AG08396 (cell line): ENCODE results near the gene CORIN.

Source experiments
- DNase-seq: peaks from one replicate; pipeline ENCODE4 v3.0.0; 2012; ENCODE audit warnings: low spot score, mixed read lengths

CORIN gene

DNA sequence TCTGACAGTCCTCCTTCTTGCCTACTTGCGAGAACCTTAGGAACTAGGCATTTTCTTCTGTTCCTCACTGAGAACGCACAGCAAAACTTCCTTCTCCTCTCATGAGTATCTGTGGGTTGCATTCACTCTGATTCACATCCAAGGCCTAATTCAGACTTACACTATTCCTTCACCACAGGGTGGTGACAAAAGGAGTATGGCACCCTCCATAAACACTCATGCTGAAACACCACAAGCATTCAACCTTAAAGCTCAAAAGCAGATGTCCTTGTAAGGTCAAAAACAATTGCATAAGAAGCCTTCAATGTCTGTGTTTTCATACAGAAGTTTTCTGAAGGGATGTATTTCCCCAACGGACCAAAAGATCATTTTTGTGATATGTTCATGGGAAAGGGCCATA is 147.3 kb downstream of the CORIN start:
- no peak for DNase-seq

DNA sequence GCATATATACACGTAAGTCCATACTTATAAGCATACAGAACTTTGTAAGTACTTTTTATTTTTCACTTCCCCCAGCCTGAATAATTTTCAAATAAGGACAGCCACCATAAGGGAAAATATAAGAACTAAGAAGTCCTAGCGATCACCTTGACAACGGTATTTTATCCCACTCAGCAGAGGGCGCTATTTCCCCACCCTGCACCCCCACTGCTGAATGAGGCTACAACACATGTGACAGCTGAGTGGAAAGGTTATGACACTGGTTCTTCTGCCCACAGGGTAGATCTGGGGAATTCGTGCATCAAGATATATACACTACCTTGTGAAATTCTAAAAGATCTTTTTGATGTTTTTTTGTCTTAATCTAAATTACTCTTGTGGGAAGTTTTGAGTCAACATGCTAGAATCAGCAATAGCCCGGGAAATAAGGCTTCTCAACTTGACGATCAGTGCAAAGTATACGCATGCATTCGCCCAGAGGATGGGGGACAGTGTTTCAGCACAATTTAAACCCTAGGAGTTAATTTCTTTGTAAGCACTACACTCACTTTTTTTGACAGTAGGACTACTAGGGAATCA is 151.5 kb downstream of the CORIN start:
- DNase-seq = peak; percentile 29

DNA sequence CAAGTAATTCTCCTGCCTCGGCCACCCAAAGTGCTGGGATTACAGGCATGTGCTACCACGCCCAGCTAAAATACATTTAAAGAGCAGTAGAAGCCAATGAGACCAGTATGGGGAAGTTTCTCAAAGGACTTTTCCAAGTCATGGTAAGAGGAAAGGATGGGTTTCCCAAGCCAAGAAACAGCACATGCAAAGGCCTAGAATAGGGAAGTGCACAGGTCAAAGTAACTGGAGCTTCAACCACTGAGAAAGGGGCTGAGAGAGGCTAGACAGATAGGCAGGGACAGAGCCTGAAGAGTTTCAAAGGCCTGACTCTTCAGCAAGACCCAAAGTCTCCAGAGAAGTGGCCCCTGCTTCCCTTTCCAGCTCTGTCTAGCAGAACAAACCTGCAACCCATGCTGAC is 162.1 kb downstream of the CORIN start:
- DNase-seq = no peak

DNA sequence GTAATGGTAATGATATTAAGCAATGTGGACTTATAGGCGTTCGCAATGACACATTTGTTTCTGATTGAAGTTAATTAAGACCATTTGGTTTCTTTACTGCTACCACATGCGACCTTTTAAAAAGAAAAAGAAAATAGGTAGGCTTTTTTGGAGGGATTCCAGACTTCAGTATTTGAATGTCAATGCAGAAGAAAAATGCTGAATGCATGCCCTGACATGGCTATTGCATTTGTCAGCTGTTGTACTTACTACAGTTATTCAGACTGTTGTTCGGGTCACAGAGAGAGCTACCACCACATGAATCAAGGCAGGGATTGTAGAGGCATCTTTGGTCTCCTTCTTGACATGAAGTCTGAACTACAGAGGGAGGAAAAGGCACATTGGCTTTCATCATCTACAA is 163.7 kb downstream of the CORIN start:
- no peak for DNase-seq

DNA sequence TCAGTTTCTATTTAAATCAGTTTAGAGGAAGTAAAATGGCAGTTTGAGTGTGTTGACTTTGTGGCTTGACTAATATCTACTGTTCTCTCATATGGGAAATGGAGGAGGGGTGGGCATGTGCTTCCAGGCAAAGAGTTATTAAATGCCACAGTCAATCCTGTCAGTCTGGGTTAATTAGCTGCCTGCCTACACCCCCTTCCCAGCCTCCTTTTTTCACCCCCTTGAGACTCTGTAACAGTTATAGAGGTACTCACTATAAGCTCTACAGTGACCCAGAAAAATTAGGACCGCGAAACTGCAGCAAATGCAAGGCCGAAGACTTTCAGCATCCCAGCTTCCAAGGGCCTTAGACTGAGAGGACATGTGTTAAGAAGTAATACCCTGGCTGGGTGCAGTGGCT is 165.2 kb downstream of the CORIN start:
- DNase-seq = no peak

DNA sequence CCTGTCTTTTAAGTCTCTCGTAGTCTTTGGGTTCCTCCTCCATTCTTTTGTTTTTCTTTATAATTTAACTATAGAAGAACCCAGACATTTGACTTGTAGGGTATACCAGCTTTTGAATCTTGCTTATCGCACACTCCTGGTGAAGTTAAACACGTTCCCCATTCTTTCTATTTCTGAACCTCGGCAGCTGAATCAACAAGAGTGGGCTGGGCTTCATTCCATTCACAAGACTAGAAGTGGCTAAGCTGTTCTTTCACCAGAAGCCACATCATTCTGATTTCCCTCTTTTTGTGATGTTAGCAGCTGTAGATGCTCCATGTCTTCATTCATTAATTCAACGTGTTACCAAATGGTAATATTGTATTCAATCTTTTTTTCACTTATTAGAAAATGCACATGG is 167.9 kb downstream of the CORIN start:
- DNase-seq = no peak

DNA sequence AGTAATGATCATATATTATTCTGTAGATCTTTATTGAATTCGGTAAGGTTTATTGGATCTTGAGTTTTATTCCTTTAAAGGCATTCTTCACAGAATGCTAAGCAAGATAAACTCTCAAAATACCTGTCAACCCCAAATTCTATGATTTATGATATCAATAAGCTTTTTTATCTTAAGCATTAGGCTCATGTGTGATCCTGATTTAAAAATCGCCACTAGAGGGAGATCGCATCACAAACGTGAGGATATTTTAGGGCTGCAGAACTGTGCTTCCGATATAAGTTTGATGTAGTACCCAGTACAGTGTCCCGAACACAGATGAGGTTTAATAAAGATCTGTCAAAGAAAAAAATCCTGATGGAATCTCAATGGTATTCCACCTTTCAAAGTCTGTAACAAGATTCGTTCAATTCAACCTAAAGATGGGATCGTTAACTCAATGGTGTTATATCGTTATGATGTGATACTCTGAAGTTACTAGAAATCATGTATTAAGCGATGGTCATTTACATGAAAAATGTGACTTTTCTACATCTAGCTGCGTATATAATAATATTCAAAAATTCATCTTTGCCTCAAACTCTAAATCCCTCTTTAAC is 169.0 kb downstream of the CORIN start:
- DNase-seq = peak; percentile 39

DNA sequence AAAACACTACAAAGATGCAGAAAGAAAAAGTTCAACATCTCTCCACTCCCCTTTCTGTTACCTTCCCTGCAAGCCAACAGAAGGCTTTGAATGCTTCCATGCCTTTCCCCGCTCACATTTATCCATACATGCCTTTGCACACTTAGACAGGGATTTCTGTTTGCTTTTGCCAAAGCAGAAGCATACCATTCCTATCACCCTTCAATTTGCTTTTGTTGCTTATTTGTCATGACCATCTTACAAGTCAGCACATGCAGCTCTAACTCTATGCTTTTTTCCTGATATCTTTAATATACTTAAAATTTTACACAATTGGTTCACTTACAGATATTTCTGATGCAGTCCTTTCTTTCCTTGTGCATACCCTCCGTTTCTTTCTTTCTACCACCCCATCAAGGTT is 169.6 kb downstream of the CORIN start:
- no peak for DNase-seq

DNA sequence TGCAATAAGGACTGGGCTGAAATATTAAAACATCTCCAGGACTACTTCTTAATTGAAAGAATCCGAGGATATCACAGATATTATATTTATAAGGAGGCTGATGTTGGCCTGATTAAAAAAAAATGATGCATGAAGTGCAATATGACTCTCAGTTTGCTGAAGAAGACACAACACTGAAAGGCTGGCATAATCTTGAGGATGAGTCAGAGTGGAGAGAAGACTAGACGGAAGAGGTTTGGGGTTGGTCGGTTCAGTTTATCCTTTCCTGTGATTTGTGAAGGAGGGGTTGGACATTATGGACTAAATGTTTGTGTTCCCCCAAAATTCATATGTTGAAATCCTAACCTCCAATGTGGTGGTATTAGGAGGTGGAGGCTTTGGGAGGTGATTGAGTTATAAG is 170.3 kb downstream of the CORIN start:
- DNase-seq = no peak

DNA sequence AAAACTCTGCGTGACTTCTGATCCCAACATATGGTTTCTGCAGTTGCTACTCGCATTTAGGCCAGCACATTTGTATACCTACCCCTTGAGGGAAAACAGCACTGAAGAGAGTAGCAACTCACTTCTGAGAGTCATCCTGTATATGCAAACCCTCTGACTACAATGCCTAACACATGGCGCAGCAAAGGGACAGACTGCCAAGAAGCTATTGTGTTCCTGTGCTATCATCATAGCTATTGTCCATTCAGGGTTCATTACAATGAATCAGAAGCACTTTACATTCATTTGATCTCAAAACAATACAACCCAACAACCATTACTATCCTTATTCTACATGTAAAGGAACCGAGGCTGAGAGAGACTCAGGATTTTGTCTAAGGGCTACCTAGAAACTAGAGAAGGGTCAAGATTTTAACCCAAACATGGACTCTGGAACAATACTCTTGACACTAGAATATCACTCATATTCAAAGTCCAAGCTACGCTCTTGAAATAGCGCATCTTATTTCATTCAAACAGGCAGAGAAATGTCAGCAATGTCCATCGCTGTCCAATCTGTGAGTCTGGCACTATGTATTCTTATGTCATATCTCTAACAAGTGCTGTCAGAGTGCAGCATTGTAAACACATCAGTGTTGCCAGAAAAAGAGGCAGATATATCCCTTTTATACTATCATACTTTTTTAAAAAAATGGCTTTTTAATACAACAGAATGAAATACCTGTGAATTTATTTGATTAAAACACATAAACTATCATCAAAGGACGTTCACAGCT is 173.6 kb downstream of the CORIN start:
- DNase-seq = no peak

DNA sequence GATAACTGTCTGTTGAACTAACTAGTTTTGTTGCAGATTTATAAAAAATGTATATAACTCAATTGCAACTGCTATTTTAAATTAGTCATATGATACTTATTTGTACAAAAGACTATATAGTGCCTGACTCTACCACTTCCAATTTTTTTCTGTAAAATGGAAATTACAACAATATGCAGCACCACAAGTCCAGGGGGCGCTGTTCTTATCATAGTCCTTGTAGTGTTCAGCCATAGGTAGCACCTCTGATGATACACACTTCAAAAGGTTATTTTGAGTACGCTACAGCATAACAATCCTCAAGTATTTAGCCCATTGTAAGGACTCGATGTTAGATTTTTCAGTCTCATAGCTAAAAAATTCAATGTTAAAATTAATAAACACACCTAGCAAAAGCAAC is 174.9 kb downstream of the CORIN start:
- DNase-seq = no peak

DNA sequence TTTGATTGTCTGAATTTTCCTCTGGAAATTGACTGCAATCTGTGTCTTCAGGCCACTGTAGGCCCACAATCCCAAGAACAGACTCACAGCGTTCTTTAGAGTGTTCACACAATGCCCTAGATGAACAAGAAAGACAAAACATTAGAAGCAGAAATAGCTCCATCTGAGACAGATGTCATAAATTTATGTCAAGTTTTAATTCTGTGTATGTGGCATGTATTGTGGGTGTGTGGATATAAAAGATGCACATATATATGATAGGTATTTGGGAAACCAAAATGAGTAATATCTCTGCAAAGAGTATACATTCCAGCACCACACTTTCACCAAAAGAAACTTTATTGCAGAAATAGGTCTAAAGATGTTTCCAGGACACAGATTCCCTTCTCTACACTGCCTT is 176.1 kb downstream of the CORIN start:
- no peak for DNase-seq

DNA sequence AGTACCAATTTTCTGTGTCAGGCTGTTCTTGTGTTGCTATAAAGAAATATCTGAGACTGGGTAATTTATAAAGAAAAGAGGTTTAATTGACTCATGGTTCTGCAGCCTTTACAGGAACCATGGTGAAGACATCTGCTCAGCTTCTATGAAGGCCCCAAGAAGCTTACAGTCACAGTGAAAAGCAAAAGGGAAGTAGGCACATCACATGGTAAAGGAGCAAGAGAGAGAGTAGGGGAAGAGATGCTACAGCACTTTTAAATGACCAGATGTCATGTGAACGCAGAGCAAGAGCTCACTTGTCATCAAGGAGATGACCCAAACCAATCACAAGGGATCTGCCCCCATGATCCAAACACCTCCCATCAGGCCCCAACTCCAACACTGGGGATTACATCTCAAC is 178.5 kb downstream of the CORIN start:
- DNase-seq = no peak

DNA sequence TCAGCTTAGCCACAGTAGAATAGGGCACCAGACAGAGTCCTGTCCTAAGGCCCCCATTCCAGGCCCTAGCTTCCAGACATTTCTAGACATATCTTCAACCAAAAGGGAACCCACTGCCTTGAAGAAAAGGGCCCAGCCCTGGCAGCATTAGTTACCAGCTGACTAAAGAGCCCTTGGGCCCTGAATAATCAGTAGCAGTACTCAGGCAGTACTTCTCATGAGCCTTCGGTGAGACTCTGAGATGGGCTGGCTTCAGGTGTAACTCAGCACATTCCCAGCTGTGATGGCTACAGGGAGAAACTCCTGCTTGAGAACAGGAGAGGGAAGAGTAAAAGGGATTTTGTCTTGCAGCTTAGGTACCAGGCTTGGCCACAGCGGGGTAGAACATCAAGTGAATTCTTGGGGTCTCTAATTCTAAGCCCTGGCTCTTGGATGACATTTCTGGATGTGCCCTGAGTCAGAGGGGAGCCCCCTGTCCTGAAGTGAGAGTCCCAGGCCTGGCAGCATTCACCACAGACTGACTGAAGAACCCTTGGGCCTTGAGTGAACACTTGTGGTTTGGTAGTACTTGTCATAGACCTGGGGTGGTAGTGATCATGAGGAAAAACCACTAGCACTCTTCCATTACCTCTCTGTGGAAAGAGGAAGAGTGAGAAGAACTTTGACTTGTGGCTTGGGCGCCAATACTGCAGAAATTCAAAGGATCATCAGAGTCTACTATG is 182.7 kb downstream of the CORIN start:
- DNase-seq = no peak

DNA sequence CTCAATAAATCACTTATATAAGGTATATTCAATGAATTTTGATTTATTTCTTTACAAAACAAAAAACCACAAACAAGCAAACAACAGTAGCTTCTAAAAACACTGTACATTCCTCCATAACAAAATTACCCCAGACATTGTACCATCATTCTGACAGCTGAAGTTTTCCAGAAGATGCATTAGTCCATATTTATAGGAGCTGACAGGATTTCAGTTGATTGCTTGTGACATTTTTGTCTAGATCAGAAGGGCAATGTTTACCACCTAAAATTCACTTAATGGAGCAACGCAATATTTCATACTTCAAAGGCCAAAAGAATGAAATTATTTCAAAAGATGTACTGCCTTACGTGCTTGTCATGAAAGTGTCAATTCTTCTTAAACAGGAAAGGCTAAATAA is 185.8 kb downstream of the CORIN start:
- DNase-seq = no peak

DNA sequence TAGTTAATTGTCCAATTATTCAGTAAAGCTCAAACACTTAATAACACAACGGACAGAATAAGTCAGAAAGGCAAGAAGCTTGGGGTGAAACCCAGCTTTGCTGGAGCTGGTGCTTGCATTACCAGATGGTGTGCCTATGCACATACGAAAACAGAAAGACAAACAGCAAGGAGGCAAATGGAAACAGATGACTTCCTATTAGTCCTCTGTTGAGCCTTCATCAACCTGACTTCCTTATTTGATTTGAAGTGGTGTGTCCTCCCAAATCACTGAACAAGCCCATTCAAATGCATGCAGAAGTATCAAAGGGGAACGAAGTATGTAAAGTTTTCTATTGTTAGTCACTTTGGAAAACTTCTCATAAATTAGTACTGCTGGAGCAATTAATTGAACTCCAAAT is 186.6 kb downstream of the CORIN start:
- DNase-seq = no peak

DNA sequence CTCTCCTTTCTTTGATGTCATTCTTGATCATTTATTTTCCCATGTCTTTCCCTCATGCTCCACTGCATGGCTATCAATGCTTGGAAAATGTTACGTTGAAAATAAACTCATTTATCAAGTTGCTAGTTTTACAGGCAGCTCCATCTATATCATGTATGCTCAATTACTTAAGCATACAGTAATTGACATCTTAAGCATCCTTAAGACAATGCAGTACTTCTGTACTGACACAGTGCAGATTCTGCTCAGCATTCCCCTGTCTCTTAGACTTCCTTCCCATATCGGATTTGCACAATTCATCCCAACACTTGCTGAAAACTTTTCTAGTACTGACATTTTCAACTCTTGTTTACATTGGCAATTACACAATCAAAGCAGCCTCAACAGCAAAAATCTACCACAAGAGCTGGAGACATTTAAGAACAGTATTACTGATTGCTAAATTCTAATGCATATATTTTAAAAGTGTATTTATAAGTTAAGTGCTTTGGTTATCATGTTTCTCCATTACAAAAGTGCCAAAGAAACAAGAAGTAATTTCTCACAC is 187.2 kb downstream of the CORIN start:
- no peak for DNase-seq

DNA sequence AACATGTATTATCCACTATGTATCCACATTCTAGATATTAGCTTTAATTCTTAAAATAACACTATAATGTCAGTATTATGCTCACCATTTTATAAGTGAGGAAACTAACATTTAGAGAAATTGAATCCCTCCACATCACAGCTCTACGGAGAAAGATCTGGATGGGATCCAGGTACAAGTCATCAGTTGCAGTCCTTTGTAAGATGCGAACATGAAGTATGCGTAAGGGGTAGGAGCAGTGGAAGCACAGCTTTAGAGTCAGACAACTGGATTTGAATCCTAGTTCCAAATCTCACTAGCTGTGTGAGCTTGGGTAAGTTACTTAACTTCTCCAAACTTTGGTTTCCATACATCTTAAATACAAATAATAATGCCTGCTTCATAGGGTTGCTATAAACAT is 190.3 kb downstream of the CORIN start:
- no peak for DNase-seq

DNA sequence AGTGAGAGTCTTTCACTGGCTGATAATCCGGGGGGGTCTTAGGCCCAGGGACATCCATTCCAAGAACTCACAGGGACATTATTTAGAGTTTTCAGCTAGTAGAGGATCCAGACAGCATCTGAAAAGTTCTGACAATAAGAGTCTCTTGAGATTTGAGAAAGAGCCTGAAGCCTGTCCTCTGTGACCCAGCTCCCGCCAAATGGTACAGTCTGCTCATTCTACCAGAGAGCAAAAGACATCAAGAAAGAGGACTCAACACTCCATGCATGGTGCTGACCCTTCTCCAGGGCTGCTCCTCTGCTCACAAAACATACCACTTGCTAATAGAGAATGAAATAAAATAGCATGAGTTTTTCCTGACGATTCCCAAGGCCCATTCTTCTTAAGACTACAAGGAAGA is 190.8 kb downstream of the CORIN start:
- DNase-seq = no peak

DNA sequence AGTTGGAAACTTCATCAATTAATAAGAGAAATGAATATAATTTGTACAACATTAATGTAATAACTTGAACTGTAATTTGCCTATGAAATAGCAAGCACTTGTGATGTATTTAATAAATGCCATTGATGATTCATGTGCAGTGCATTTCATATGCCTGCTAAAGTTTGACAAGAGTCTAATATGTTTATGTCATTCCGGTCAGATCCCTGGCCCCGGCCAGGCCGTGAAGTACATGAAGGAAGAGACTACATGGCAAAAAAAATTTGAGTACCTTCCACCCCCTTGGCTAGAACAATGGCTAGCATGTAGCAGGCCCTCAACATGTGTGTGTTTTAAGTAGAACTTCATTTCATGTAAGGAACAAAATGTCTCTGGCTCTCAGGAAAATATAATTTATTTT is 191.5 kb downstream of the CORIN start:
- DNase-seq = no peak

DNA sequence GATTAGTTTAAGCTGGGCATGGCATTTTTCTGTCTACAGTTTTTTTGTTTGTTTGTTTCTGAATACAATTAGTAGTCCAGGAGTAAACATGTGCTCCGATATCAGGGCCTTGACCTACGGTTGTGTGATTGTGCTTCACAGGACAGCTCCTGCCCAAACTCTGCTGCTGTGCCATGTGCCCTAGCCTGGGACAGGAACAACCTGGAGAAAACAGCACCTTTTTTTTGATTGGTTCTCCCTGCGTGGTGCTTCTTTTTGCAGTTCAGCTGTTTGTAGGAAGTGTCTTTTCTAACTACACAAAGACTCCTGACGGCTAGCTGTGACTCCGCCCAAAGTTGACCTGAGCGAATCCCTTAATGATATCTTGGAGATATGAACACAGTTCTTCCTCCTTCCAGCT is 194.0 kb downstream of the CORIN start:
- DNase-seq = no peak

DNA sequence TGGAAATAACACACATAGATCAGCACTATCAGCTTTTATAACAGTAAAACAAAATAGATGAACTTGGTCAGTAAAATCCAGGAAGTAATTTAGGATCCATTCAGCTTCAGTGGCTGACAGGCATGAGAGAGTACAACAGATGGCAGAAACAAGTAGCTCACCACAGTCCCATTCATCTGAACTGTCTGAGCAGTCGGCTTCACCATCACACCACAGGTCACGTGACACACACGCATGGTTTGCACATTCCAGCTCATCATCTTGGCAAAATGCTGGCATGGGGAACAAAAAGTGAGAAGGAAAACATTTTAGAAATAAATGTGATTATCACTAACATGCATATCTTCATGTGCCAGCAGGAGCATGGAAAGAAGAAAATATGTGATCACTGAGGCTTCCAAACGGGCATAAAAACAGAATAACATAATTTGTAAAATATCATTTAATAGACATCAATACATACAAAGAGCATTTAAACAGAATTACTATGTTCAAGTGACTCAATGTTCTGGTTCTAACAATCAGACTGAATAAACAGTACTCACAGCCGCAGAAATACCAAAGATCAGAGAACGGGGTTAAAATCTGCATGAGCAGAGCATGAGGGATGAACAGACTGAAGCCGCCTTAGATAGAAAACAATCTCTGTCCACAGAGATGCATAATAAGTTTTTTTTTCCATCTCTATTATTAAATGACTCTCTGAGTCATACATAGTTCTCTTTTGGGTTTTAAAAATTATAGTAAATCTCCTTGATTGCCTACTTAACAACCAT is 194.7 kb downstream of the CORIN start:
- peak; percentile 10 for DNase-seq
